ENCODE measurements around the gene PDLIM7.

DNA sequence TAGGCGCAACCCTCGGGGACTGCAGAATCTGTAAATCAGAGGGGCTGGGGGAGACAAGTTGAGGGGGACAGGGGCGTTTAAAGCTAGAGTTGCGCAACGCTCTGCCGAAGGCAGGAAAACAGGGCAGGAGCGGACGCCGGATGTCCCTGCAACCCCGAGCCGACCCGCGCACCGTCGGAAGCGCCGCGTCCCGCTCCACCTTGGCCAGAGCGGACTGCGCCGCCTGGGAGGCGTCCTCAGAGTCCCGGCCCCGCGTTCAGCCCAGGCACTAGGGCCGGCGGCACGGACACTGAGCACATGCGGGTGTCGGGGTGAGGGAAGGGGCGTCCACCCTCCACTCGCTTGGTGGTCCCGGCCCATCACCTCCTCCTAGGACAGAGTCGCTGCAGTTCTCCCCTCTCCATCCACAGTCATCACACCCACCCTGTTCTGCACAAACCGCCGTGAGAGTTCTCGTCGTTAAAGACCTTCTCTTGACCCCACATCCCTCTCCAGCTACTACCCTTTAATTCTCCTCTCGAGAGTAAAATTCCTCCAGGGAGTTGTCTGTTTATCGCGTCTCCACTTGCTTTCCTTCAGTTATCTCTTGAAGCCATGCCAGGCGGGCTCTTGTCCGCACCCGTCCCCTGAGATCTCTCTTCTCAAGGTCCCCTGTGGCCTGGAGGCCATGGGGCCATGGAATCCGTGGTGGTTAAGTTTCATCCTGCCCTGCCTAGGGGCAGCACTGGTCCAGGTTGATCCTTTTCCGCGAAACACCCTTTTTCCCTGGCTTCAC, 796 bp upstream of the PDLIM7 start:
- TF ChIP-seq EZH2 (IDR thresholded peaks at IDR 0.05; ENCODE audit: low read length) = peak; percentile 26
- TF ChIP-seq, protein P1, sequence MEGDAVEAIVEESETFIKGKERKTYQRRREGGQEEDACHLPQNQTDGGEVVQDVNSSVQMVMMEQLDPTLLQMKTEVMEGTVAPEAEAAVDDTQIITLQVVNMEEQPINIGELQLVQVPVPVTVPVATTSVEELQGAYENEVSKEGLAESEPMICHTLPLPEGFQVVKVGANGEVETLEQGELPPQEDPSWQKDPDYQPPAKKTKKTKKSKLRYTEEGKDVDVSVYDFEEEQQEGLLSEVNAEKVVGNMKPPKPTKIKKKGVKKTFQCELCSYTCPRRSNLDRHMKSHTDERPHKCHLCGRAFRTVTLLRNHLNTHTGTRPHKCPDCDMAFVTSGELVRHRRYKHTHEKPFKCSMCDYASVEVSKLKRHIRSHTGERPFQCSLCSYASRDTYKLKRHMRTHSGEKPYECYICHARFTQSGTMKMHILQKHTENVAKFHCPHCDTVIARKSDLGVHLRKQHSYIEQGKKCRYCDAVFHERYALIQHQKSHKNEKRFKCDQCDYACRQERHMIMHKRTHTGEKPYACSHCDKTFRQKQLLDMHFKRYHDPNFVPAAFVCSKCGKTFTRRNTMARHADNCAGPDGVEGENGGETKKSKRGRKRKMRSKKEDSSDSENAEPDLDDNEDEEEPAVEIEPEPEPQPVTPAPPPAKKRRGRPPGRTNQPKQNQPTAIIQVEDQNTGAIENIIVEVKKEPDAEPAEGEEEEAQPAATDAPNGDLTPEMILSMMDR (optimal IDR thresholded peaks at IDR 0.05 in 1 of 3, IDR thresholded peaks at IDR 0.05 in 1 of 3, conservative IDR thresholded peaks at IDR 0.05 in 1 of 3; ENCODE audit: extremely low read depth in 1 of 3, insufficient read depth in 2 of 3, low read length in 3 of 3) = no peak
